CD4-positive, alpha-beta T cell treated with Interleukin-15 for 4 hours (primary cell): ENCODE data around the gene OR8G5.

ENCODE experiments used
- DNase-seq: peaks from one replicate; pipeline ENCODE4 v3.0.0-alpha.2; 2020; ENCODE audit warnings: low spot score

Gene OR8G5

GRCh38 chr11:124294687-124295086 lies 38.5 kb downstream of the OR8G5 start:
- DNase-seq = no peak

DNA sequence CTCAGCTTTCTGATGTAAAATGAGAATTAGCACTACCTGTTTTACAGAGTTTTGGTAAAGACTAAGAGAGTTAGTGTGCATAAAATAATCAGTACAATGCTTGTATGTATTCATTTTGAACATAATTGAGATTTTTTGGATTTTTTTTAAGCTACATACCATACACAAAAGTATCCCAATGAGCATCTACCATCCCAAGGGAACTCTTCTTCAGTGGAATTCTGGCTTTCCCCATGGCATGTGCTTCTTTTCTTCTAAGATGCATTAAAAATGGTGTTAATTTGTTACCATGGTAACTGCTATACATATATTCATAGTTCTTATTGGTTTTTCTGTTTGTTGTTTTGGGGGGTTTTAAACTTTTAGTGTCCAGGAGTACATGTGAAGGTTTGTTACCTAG lies 39.8 kb downstream of the OR8G5 start:
- no peak for DNase-seq

DNA sequence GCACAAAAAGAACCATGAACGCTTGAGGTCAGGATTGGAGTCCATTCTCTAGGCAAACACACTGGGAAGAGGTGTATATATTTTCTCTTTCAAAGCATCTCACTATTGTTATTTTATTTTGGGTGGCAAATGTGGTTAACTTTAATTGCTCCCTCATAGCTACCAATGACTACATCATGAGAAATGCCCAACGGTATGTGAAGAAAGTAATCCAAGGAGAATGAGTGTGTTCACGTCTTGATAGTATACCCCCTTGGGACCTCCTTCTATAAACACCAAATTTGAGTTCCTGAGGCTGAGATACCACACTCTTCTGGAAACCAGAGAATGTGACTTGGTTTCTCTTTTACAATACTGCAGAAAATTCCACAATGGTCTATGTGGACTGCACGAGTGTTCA lies 41.7 kb downstream of the OR8G5 start:
- DNase-seq = no peak

DNA sequence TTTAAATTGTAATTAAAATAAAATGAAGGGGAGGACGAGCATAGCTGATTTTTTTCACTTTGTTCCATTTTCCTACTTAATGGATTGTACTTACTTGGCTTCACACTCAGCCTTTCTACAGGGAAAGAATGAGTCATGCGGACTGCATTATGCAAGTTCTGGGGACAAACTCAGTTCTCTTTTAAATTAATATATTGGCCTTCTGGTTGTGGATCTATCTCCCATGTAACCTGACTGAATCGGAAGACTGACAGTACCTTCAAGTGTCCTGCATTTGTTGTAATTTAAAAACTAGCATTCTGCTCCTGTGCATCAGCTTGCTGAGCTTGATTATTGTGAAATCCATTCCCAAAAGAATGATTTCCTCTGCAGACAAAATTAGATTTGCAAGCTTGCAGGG lies 45.4 kb downstream of the OR8G5 start:
- DNase-seq = no peak

DNA sequence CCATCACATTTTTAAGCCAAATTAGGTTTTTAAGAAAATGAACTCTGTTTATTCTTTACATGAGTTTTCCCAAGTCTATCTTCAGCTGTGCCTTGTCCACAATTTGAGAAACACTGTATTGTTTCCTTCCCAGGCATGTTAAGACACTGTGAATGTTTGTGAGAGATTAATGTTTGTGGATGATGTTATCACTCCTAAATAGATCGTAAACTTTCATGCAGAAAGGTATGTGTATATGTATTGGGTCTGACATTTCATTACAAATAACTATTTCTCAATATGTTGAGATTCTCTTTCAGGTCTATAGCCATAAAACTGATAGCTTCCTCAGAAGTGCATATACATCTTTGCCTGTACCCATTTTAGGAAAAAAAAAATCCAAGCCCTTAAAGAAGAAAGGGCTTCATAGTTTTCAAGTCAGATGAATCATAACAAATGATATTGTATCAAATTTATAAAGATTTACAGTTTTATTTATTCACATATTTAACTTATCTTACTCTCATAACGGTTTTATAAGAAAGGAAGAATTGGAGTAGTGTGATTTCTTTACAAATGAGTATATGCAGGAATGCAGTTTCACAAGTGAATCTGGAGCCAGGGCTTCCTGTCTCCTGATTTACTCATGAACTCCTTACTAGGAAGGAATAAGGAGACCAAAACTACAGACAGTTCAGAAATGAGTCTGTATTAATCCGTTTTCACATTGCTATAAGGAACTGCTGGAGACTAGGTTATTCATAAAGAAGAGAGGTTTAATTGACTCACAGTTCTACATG lies 46.4 kb downstream of the OR8G5 start:
- no peak for DNase-seq

GRCh38 chr11:124307093-124307492 lies 50.9 kb downstream of the OR8G5 start:
- DNase-seq = no peak

DNA sequence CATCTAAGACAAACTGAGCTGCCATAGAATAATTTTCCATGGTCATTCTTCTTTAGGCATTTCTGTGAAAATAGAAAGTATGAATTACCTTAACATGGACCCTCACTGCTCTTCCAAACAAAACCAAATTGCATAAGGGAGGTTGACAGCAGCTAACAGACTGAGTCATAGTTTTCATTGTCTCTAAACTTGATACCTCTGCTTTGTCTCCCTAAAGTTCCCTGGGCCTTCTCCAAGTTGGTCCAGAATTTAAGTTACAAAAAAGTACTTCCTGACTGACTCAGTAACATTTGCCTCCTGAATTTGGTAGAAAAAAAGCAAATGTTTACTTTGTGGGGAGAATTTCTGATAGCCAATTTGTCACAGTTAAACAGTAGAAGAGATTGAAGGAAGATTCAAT lies 54.5 kb downstream of the OR8G5 start:
- no peak for DNase-seq

- no peak for DNase-seq
Observed at GRCh38 chr11:124311269-124311668, 55.1 kb downstream of the OR8G5 start.

- DNase-seq = no peak
Observed at GRCh38 chr11:124311670-124312069, 55.5 kb downstream of the OR8G5 start.

- no peak for DNase-seq
Observed at GRCh38 chr11:124313131-124313530, 57.0 kb downstream of the OR8G5 start.

DNA sequence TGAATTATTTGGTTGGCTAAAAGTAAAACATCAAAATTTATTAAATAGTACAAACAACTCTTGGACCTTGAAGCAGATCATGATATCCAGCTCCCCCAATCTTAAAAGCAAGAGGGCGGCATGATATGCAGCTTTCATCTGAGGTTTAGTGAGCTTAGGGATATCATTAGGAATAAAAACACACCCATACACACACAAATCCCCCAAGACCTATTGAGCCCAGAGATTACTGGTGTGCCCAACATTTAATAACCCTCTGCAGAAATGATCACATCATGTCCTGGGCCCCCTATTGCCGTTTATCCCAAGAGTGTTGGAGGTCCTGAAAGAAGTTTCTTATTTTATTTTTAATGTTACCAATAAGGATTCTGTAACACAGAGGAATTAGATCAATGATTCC lies 57.7 kb downstream of the OR8G5 start, which contains the start of gene OR8D1:
TSS of gene OR8D1 (minus strand) at position 101 of the 400 bp plus-strand sequence. CDS start 3,183 bp downstream, outside the sequence.
- DNase-seq = no peak

DNA sequence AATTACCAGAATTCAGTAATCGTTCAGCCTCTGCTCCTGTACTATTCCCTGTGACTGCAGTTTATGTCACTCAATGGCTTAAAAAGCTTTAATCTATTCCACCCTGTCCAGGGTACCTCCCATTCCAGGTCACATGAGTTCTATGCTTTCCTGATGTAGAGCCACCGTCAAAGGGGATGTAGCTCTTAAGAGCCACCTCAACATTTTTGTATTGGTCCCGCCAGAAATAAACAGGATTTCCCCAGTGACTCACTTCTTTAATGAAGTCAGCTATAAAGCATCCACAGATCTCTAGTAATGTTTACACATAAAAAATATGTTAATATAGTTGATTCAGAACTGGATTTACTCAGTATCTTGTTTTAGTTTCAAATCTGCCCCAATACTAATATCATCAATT lies 58.9 kb downstream of the OR8G5 start:
- DNase-seq = no peak
